Stromal cell of bone marrow (primary cell): ENCODE measurements around the gene ETF1.
"Not testable (repeated sequence)": the region's sequence is repeated elsewhere in the genome, so short reads cannot be mapped to it uniquely, and the experiment has no call there.

Experiments
- DNase-seq: peaks from one replicate; pipeline ENCODE4 v3.0.0-alpha.2; 2012; ENCODE audit warnings: low read depth

ETF1 gene

GRCh38 chr5:138490648-138491283, 52.3 kb downstream of the ETF1 start:
- DNase-seq, result no peak

- DNase-seq, result no peak
Observed at GRCh38 chr5:138489683-138490061, 53.4 kb downstream of the ETF1 start.

- no peak for DNase-seq
Observed at GRCh38 chr5:138488481-138488945, 54.5 kb downstream of the ETF1 start.

GRCh38 chr5:138482638-138483037, 60.4 kb downstream of the ETF1 start:
- no peak for DNase-seq

GRCh38 chr5:138476918-138477317, 66.1 kb downstream of the ETF1 start:
- no peak for DNase-seq

- DNase-seq, result not testable (repeated sequence)
Observed at GRCh38 chr5:138473151-138473550, 69.9 kb downstream of the ETF1 start.

- DNase-seq, result no peak
Observed at GRCh38 chr5:138472353-138472752, 70.7 kb downstream of the ETF1 start.

- no peak for DNase-seq
Observed at GRCh38 chr5:138471052-138471361, 72.0 kb downstream of the ETF1 start.

- no peak for DNase-seq
Observed at GRCh38 chr5:138470322-138471051, 72.5 kb downstream of the ETF1 start.

GRCh38 chr5:138469540-138470321, 73.3 kb downstream of the ETF1 start:
- DNase-seq, result peak; percentile 78

GRCh38 chr5:138468966-138469539, 74.0 kb downstream of the ETF1 start:
- DNase-seq, result no peak

- DNase-seq, result no peak
Observed at GRCh38 chr5:138468133-138468965, 74.7 kb downstream of the ETF1 start.

- no peak for DNase-seq
Observed at GRCh38 chr5:138467711-138468132, 75.3 kb downstream of the ETF1 start.

- DNase-seq, result no peak
Observed at GRCh38 chr5:138466900-138467710, 75.9 kb downstream of the ETF1 start.

GRCh38 chr5:138466125-138466899, 76.7 kb downstream of the ETF1 start:
- no peak for DNase-seq

- DNase-seq, result peak; percentile 89
Observed at GRCh38 chr5:138465261-138466124, 77.5 kb downstream of the ETF1 start, which contains the start of gene EGR1. TSS of gene EGR1 (plus strand) at chr5:138465479. CDS start at chr5:138465762, 283 bp downstream.

- peak; percentile 99 for DNase-seq
Observed at GRCh38 chr5:138464388-138465260, 78.4 kb downstream of the ETF1 start.

- peak; percentile 92 for DNase-seq
Observed at GRCh38 chr5:138464008-138464387, 79.0 kb downstream of the ETF1 start.
